Naive B cell (primary cell): ENCODE data around the gene DDI2. TPM values are rescaled to one million over a fixed set of nuclear protein-coding genes. Genes with fewer than 3 reads are reported as not detected.

Source experiments
- ATAC-seq, 2 donors: fragments of 150-1000 bp; cut with Tn5 transposase; 2 replicates each; pipeline ENCODE4 v1.10.0; 2021; ENCODE audit warnings: low read depth in 2 of 2, mild to moderate bottlenecking in 2 of 2, moderate library complexity in 2 of 2
- DNase-seq: peaks from one replicate; pipeline ENCODE4 v3.0.0; 2022
- H3K27ac Mint-ChIP-seq, 6 donors: one replicate each; pipeline ENCODE4 v1.8.0; 2020 to 2022; ENCODE audit warnings: mild to moderate bottlenecking in 6 of 6, mixed read lengths in 6 of 6, moderate library complexity in 5 of 6, inconsistent platforms in 2 of 6
- H3K27me3 Mint-ChIP-seq, 3 donors: one replicate each; pipeline ENCODE4 v1.8.0; 2021 to 2022; ENCODE audit warnings: mixed read lengths in 3 of 3, mild to moderate bottlenecking in 1 of 3
- H3K36me3 Mint-ChIP-seq, 2 donors: one replicate each; pipeline ENCODE4 v1.8.0; 2020 to 2022; ENCODE audit warnings: mixed read lengths in 2 of 2, inconsistent platforms in 1 of 2, mild to moderate bottlenecking in 1 of 2
- H3K4me1 Mint-ChIP-seq, 3 donors: one replicate each; pipeline ENCODE4 v1.8.0; 2020 to 2022; ENCODE audit warnings: mixed read lengths in 3 of 3, inconsistent platforms in 1 of 3, mild to moderate bottlenecking in 1 of 3, moderate library complexity in 1 of 3
- H3K4me3 Mint-ChIP-seq, 8 donors: one replicate each; pipeline ENCODE4 v1.8.0; 2020 to 2022; ENCODE audit warnings: mild to moderate bottlenecking in 8 of 8, mixed read lengths in 8 of 8, moderate library complexity in 8 of 8, inconsistent platforms in 2 of 8
- H3K9me3 Mint-ChIP-seq, 7 donors: one replicate each; pipeline ENCODE4 v1.8.0; 2020 to 2022; ENCODE audit warnings: mixed read lengths in 7 of 7, mild to moderate bottlenecking in 5 of 7, inconsistent platforms in 2 of 7, moderate library complexity in 1 of 7
- polyA plus RNA-seq, 6 donors: library from polyadenylated mRNA; unstranded; fragments of 300-500 nt; fragmentation: Illumina TruSeq; gene quantifications; one replicate each; pipeline ENCODE4 v1.2.3, GENCODE V29; 2021; ENCODE audit warnings: low read depth in 6 of 6

The DDI2 gene
- polyA plus RNA-seq, 6 donors from 2014 or later, result 2.5 to 7.1 (median 5.7) TPM

- Mint-ChIP-seq H3K27ac (peak overlapping the region in 1 of 6 donors; percentile 56), H3K4me3 (no peak overlapping the region), H3K36me3 (peaks cover 14 to 17% of the 10 kb centered on the region in 2 donors), H3K9me3 (no peaks in the 10 kb centered on the region), H3K4me1 (peaks cover 0 to 5% (median 0%) of the 10 kb centered on the region in 3 donors), H3K27me3 (no peaks in the 10 kb centered on the region)
- ATAC-seq, result no peak
- DNase-seq, result no peak
Measured at GRCh38 chr1:15662477-15662876, 45.2 kb downstream of the DDI2 start.

DNA sequence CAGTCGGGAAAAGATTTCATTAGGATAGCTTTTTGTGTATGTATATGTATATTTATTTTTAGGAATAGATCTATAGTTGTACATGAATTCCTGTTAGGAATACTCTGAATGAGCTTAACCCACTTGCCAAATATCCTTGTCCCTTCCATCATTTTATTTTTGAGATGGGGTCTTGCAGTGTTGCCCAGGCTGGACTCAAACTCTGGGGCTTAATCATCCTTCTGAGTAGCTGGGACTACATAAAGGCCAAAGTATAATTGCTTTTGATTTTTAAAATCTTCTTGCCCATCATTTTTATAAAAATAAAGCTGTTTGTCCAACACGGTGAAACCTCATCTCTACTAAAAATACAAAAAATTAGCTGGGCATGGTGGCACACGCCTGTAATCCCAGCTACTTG is 46.7 kb downstream of the DDI2 start:
- Mint-ChIP-seq H3K4me1 (peaks cover 0 to 5% (median 0%) of the 10 kb centered on the region in 3 donors), H3K4me3 (no peak overlapping the region), H3K9me3 (no peaks in the 10 kb centered on the region), H3K27ac (peak overlapping the region in 1 of 6 donors; percentile 15), H3K36me3 (peaks cover 14 to 17% of the 10 kb centered on the region in 2 donors), H3K27me3 (no peaks in the 10 kb centered on the region)
- ATAC-seq (no peak), DNase-seq (no peak)

- no peaks in the 10 kb centered on the region for H3K27me3 Mint-ChIP-seq
- ATAC-seq (no peak), DNase-seq (no peak)
- no peaks in the 10 kb centered on the region for H3K9me3 Mint-ChIP-seq
- no peak overlapping the region for H3K27ac Mint-ChIP-seq
- peak overlapping the region in 1 of 8 donors; percentile 62 for H3K4me3 Mint-ChIP-seq
- peaks cover 0 to 4% of the 10 kb centered on the region in 2 donors for H3K36me3 Mint-ChIP-seq
- H3K4me1 Mint-ChIP-seq, result peaks cover 0 to 5% (median 0%) of the 10 kb centered on the region in 3 donors
Measured at GRCh38 chr1:15667362-15667761, 50.1 kb downstream of the DDI2 start.

DNA sequence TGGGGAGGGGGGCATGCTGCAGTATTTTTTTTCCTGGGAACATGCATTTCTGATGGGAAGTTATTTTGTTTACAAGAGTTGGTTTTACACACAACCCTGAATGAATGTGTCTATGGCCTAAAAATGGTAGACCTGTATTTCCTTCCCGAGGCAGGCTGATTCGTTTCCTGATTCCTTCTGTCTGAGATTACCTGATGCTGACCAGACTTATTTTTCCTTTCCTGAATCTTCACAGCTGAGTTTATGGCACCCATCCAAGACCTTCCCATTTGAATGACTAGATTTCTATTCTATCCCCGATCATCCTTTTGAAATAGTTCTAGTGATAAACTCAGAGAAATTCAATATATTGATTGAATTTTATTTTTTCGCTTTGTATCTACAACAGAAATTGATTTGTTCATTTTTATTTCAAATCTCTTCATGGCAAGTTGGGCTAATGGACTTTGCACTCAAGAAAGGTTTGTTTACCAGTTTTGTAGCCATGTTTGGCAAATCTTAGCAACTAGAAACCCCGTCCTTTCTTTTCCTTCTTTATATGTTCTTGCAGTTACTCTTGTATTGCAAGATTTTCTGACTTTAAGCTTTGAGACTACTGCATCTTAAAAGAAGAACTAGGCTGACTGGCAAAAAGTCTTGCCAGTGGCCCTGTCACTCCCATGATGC is 51.0 kb downstream of the DDI2 start:
- Mint-ChIP-seq H3K9me3 (no peaks in the 10 kb centered on the region), H3K27ac (peak overlapping the region in 2 of 6 donors; percentile 29 to 43), H3K4me3 (no peak overlapping the region)

GRCh38 chr1:15669074-15669473 is 51.8 kb downstream of the DDI2 start:
- H3K27me3 Mint-ChIP-seq, result no peaks in the 10 kb centered on the region
- H3K9me3 Mint-ChIP-seq, result no peaks in the 10 kb centered on the region
- ATAC-seq (no peak), DNase-seq (no peak)
- peak overlapping the region in 2 of 6 donors; percentile 55 to 78 for H3K27ac Mint-ChIP-seq
- H3K4me1 Mint-ChIP-seq, result peaks cover 0 to 5% (median 0%) of the 10 kb centered on the region in 3 donors
- no peaks in the 10 kb centered on the region for H3K36me3 Mint-ChIP-seq
- no peak overlapping the region for H3K4me3 Mint-ChIP-seq

More for the DNA sequence above, 51.0 kb downstream of the DDI2 start:
- Mint-ChIP-seq H3K27me3 (no peaks in the 10 kb centered on the region), H3K4me1 (peaks cover 0 to 5% (median 0%) of the 10 kb centered on the region in 3 donors), H3K36me3 (no peaks in the 10 kb centered on the region)
- DNase-seq (no peak), ATAC-seq (no peak)

GRCh38 chr1:15669864-15670263 is 52.6 kb downstream of the DDI2 start:
- Mint-ChIP-seq H3K36me3 (no peaks in the 10 kb centered on the region), H3K27me3 (no peaks in the 10 kb centered on the region), H3K9me3 (no peaks in the 10 kb centered on the region), H3K4me1 (peaks cover 0 to 5% (median 2%) of the 10 kb centered on the region in 3 donors), H3K4me3 (no peak overlapping the region), H3K27ac (peak overlapping the region in 1 of 6 donors; percentile 26)
- DNase-seq (no peak), ATAC-seq (no peak)

- Mint-ChIP-seq H3K36me3 (no peaks in the 10 kb centered on the region), H3K9me3 (no peaks in the 10 kb centered on the region), H3K4me3 (no peak overlapping the region), H3K27ac (peak overlapping the region in 1 of 6 donors; percentile 50), H3K27me3 (no peaks in the 10 kb centered on the region), H3K4me1 (peaks cover 0 to 13% (median 1%) of the 10 kb centered on the region in 3 donors)
- ATAC-seq (no peak), DNase-seq (no peak)
Measured at GRCh38 chr1:15671430-15671829, 54.2 kb downstream of the DDI2 start.

GRCh38 chr1:15674386-15675159 is 57.3 kb downstream of the DDI2 start:
- Mint-ChIP-seq H3K4me1 (peaks cover 7 to 27% (median 14%) of the 10 kb centered on the region in 3 donors), H3K36me3 (no peaks in the 10 kb centered on the region), H3K27me3 (no peaks in the 10 kb centered on the region), H3K9me3 (peaks cover 0 to 3% (median 0%) of the 10 kb centered on the region in 7 donors), H3K4me3 (no peak overlapping the region), H3K27ac (peak overlapping the region in 1 of 6 donors; percentile 12)
- ATAC-seq (no peak), DNase-seq (no peak)

DNA sequence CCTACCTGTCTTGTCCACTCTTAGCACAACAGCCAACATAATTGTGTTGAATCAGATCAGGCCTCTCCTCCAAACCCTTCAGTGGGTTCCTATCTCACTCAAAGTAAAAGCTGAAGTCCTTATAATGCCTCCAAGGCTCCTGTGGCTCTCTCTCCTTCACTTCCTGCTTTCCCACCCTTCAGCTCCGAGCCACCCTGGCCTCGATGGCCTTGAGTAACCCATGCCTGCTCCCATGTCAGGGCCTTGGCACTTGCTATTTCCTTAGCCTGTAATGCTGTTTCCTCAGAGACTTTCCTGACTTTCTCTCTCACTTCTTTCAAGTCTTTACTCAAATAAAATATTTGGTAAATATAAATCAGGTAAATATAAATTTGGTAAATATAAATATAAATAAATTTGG is 58.8 kb downstream of the DDI2 start:
- no peaks in the 10 kb centered on the region for H3K27me3 Mint-ChIP-seq
- H3K27ac Mint-ChIP-seq, result peak overlapping the region in 3 of 6 donors; percentile 66 to 94 (median 88)
- DNase-seq (no peak), ATAC-seq (no peak)
- H3K4me1 Mint-ChIP-seq, result peaks cover 12 to 35% (median 24%) of the 10 kb centered on the region in 3 donors
- H3K9me3 Mint-ChIP-seq, result peaks cover 0 to 3% (median 0%) of the 10 kb centered on the region in 7 donors
- no peaks in the 10 kb centered on the region for H3K36me3 Mint-ChIP-seq
- H3K4me3 Mint-ChIP-seq, result no peak overlapping the region

- Mint-ChIP-seq H3K36me3 (no peaks in the 10 kb centered on the region), H3K4me1 (peaks cover 21 to 45% (median 33%) of the 10 kb centered on the region in 3 donors), H3K9me3 (peaks cover 0 to 3% (median 0%) of the 10 kb centered on the region in 7 donors), H3K27me3 (no peaks in the 10 kb centered on the region), H3K27ac (peak overlapping the region in 5 of 6 donors; percentile 15 to 83 (median 49)), H3K4me3 (no peak overlapping the region)
- DNase-seq (no peak), ATAC-seq (no peak)
Measured at GRCh38 chr1:15676688-15677661, 59.7 kb downstream of the DDI2 start.

DNA sequence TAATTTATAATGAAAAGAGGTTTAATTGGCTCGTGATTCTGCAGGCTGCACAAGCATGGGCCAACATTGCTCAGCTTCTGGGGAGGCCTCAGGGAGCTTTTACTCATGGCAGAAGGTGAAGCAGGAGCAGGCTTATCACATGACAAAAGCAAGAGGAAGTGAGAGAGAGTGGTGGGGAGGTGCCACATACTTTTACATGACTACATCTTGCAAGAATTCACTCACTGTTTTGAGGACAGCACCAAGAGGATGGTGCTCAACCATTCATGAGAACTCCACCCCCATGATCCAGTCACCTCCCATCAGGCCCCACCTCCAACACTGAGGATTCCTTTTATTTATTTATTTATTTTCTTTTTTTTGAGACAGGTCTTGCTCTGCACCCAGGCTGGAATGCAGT is 61.3 kb downstream of the DDI2 start:
- Mint-ChIP-seq H3K4me3 (peak overlapping the region in 2 of 8 donors; percentile 63 to 64), H3K4me1 (peaks cover 30 to 60% (median 49%) of the 10 kb centered on the region in 3 donors), H3K36me3 (no peaks in the 10 kb centered on the region), H3K27ac (peak overlapping the region in 4 of 6 donors; percentile 61 to 89 (median 80)), H3K9me3 (peaks cover 0 to 3% (median 0%) of the 10 kb centered on the region in 7 donors), H3K27me3 (no peaks in the 10 kb centered on the region)
- DNase-seq, result peak; percentile 26
- peak; percentile 35 for ATAC-seq

DNA sequence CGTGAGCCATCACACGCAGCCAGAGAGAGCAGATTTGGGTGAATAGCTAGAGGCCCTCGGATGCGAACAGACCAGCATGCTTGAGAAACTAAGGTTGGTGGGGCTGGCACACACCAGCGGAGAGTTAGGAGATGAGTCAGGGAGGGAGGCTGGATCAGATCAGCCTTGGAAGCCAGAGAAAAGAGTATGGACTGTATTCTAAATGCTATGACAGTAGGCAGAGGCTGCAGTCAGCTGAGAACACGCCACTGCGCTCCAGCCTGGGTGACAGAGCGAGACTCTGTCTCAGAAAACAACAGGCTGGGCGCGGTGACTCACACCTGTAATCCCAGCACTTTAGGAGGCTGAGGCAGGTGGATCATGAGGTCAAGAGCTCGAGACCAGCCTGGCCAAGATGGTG is 62.9 kb downstream of the DDI2 start:
- ATAC-seq (no peak), DNase-seq (no peak)
- Mint-ChIP-seq H3K9me3 (peaks cover 0 to 3% (median 0%) of the 10 kb centered on the region in 7 donors), H3K36me3 (no peaks in the 10 kb centered on the region), H3K4me3 (peak overlapping the region in 1 of 8 donors; percentile 76), H3K4me1 (peaks cover 32 to 60% (median 52%) of the 10 kb centered on the region in 3 donors), H3K27ac (peak overlapping the region in 3 of 6 donors; percentile 16 to 90 (median 66)), H3K27me3 (no peaks in the 10 kb centered on the region)
